Measurements from ENCODE around the gene DDX25.
"Not testable (repeated sequence)": the region's sequence is repeated elsewhere in the genome, so short reads cannot be mapped to it uniquely, and the experiment has no call there.

The DDX25 gene

GRCh38 chr11:125910226-125910849 lies 6.0 kb downstream of the DDX25 start:
- peak; percentile 22 for DNase-seq

- not testable (repeated sequence) for DNase-seq
These were observed 10.3 kb downstream of the DDX25 start for GRCh38 chr11:125914601-125915000.

GRCh38 chr11:125916683-125917347 lies 12.5 kb downstream of the DDX25 start:
- peak; percentile 59 for DNase-seq

- DNase-seq, result no peak
These were observed 14.0 kb downstream of the DDX25 start for GRCh38 chr11:125918140-125918840.

- DNase-seq, result no peak
These were observed 16.7 kb downstream of the DDX25 start for GRCh38 chr11:125921042-125921441.

DNA sequence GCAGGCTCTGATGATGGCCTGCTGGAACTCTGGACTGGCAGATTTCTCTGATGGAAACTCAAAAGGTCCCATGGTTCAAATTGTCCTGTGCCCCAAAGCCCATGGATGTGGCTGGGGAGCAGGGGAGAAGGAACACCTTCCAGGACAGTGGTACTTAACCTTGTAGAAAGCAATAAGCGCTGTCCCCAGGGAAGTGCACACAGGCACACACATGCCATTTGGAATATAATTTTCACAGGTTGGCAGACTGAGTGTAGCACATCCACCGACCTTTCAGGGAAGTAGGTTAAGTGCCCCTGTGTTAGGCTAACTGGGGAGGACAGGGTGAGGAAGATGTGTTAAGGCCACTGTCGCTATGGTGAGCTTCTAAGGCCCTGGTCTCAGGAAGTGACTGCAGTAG lies 17.8 kb downstream of the DDX25 start:
- DNase-seq, result no peak

DNA sequence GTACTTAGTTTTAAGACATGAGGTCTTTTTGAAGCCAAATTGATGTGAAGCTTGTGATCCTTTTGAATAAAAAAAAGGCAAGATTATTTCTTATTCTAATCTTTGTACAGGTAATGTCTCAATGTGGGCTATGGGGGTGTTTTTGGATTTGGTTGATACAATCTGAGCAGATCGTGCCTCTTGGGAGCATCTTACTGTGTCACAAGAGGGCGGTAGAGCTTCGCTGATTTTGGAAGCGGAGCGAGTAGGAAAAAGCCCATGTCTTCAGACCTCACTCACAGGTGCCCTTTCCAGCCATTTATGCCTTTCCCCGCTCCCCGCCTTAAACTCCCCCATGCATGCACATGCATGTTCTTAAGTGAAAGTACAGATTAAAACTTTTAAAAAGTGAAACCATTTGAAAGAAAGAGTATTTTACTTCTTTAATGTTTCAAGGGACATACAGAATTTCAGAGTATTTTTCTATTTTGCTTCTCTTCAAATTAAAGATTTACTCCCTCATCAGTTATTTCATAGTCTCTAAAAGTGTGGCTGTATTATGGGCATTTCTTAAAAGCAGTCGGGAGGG lies 18.8 kb downstream of the DDX25 start:
- DNase-seq, result peak; percentile 77

- no peak for DNase-seq
These were observed 19.3 kb downstream of the DDX25 start for GRCh38 chr11:125923633-125924032.

DNA sequence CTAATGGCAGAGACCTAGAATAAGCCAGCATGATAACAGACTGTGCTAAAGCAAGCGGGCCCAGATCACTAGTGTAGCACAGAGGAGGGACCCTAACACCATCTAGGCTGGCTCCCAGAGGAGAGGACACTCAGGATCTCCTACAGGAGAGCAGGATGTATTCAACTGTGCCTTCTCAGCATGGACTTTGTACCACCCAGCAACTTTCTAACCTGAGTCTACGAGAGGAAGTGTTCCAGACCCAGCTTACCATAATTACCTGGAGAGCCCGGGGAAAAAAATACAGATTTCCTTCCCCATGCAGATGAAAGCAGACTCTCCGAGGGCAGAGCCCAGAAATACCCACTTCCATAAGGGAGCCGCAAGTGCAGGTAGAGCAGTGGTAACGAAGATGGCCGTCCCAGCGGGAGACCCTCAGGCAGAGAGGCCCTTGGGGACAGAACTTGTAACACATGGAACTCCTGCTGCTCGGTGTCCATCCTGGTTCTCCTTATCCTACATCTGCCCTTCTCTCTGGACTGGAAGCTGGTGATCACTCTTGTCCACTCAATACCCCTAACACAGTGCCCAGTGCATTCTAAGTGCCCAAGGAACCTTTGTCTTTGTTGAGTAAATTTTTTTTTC lies 20.2 kb downstream of the DDX25 start:
- DNase-seq, result no peak

DNA sequence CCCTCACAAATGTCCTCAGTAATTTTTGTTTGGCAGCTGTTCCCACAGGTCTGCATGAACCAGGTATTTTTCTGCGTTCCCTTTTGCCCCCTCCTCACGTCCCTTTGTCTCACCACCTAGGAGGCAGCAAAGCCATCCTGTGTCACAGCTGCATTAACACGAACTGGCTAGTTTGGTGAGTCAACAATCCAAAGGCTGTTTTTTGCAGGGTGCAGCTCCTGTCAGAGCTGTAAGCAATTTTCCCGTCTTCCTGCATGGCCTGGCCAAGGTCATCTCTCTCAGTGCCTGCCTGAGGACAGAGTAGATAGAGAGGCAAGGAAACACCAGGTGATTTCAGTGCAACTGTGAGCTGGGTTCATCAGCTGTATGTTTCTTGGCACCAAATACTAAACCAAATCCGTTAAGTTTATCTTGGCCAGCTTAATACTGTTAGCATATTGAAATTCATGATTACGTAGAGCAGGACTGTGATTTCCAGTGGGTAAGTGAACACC lies 21.0 kb downstream of the DDX25 start:
- DNase-seq, result no peak

GRCh38 chr11:125925804-125926203 lies 21.5 kb downstream of the DDX25 start:
- DNase-seq, result no peak

DNA sequence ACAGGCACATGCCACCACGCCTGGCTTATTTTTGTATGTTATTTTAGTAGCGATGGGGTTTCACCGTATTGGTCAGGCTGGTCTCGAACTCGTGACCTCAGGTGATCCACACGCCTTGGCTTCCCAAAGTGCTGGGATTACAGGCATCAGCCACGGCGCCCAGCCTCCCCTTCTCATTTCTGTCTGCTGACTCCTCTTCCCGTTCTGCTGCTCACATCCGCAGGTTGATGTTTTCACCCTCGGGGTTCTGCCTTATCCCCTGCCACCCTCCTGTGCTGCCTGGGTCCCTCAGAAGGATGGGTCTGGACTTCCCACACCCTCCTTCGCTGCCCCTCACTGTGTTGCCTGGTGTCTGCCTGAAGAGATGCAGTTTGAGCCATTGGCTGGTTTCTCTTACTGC lies 22.4 kb downstream of the DDX25 start:
- DNase-seq, result no peak

DNA sequence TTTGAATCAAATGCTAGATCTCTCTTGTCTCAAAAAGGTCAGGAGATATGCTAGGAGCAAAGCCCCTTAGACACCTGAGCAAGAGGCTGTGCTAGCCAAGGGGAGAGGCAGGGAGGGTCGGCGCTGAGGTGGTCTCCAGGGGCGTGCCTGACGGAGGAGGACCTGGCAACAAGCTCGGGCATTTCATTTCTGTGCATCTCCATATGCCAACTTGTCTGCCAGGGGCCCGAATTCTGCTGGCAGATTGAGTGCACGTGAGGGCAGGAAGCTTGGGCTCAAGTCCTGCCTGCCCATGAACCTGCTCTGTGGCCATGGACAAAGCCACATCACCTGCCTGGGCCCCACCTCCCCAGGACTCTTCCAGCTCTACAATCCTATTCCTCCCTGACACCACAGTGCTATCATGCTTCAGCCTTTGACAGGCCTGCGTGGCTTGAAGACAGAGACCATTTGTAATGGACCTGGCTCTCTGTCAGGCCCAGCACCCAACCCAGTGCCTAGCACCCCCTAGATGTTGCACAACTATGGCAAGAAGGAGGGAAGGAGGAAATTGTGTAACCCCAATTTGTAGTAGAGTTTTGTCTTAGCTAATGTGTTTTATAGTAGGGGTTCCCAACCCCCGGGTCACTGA lies 25.3 kb downstream of the DDX25 start:
- no peak for DNase-seq

DNA sequence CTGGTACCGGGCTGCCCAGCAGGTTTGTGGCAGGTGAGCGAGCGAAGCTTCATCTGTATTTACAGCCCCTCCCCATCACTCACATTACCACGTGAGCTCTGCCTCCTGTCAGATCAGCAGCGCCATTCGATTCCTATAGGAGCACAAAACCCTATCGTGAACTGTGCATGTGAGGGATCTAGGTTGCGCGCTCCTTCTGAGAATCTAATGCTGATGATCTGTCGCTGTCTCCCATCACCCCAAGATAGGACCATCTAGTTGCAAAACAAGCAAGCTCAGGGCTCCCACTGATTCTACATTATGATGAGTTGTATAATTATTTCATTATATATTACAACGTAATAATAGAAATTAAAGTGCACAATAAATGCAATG lies 25.8 kb downstream of the DDX25 start:
- DNase-seq, result no peak

GRCh38 chr11:125931116-125931515 lies 26.8 kb downstream of the DDX25 start:
- DNase-seq, result no peak

GRCh38 chr11:125931668-125932067 lies 27.4 kb downstream of the DDX25 start:
- DNase-seq, result no peak

- DNase-seq, result no peak
These were observed 28.0 kb downstream of the DDX25 start for GRCh38 chr11:125932301-125932700.

DNA sequence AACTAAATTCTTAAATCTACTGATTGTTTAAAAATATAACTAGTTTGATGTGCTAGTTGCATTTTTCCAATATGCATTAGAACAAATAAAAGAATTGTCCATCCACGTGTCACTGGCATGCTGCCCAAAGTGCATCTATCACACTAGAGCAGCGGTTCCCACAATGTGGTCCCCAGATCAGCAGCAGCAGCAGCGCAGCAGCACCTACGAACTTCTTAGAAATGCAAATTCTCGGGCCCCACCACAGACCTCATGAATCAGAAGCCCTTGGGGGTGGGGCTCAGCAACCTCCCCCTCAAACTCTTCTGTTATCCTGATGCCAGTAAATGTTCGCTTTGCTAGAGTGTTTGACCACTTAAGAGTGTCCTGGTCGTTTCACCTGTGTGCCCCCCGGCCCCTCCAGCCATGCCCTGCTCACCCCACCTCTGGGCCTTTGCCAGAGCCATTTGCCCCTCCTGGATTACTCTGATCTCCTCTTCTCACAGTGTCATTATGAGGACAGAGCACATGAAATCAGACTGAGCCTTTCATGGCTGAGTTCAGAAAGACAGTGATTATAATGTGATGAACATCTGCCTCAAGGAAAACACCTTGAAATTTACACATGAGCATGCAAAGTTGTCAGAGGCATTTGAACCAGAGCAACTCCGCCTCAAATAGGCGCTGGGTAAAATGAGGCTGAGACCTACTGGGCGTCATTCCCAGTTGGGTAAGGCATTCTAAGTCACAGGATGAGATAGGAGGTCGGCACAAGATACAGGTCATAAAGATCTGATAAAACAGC lies 28.9 kb downstream of the DDX25 start:
- no peak for DNase-seq

DNA sequence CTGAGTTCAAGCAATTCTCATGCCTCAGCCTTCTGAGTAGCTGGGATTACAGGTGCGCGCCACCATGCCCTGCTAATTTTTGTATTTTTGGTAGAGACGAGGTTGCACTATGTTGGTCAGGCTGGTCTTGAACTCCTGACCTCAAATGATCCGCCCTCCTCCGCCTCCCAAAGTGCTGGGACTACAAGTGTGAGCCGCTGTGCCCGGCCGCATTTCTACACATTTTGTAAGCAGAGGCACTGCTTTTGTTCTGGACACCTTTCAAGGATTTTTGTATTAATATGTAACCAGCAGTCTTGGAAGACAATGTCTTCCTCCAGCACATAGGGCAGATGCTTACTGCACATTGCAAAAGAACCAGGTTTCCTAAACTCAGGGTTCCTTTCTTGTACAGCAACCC lies 30.2 kb downstream of the DDX25 start:
- DNase-seq, result no peak

DNA sequence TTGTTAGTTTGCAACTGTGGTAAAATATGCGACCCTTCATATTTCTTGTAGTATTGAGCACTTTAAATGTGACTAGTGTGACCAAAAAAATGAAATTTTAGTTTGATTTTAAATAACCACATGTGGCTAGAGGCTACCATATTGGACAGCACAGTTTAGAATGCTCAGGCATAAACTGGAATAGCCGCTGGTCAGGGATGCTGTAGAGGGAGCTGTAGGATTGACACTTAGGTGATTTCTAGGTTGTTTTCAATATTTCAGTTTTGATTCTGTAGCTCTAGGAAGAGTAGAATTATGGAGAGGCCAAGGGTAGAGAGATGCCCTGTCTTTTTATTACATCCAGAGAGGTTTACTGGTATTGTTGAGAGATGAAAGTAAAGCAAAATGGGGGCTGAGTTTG lies 30.7 kb downstream of the DDX25 start:
- no peak for DNase-seq

GRCh38 chr11:125935618-125936199 lies 31.4 kb downstream of the DDX25 start:
- DNase-seq, result no peak

DNA sequence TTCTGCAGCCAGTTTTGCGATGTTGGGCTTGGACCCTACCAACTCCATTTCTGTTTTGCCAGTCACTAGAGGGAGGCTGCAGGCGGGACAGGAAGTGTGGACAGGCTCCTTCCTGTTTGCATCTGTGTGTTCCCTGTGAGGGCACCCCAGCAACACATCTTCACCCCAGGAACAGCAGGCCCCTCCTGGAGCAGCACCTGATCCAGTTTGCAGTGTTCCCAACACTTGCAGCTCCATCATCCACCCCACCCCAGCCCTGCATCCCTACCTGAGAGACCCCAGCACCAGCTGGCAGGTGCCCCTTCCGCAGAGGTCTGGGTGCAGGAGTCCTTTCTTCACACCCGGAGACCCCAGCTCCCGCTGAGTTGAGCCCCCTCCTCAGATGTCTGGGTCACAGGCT lies 34.1 kb downstream of the DDX25 start:
- no peak for DNase-seq

Measured in NCI-H2029 (cell line).